ENCODE results near the gene HMCN2. TPM values are rescaled to one million over a fixed set of nuclear protein-coding genes. Genes with fewer than 3 reads are reported as not detected.
A peak's percentile ranks its signal among the peaks of the same experiment; 100 is the strongest.

HMCN2 gene
- total and polyA plus RNA-seq, 2 donors from 2014 or later = 0.99 to 8.6 TPM

GRCh38 chr9:130461731-130462130 is 196.2 kb downstream of the HMCN2 start:
- no peaks in the 10 kb centered on the region for H3K9me3 ChIP-seq (ENCODE audit: control insufficient read depth in 2 of 3, insufficient read depth in 1 of 3, low read length in 3 of 3)
- DNase-seq = no peak

GRCh38 chr9:130462685-130463540 is 197.4 kb downstream of the HMCN2 start:
- Histone ChIP-seq H3K36me3 (ENCODE audit: control insufficient read depth in 2 of 3, insufficient read depth in 3 of 3, low read length in 3 of 3) (peaks cover 0 to 16% (median 0%) of the 10 kb centered on the region in 3 donors), H3K9ac (ENCODE audit: low read length in 3 of 3) (no peak overlapping the region), H3K4me1 (ENCODE audit: control insufficient read depth in 2 of 3, insufficient read depth in 2 of 3, low read depth in 1 of 3, low read length in 3 of 3) (peaks cover 0 to 4% (median 0%) of the 10 kb centered on the region in 3 donors), H3K27me3 (ENCODE audit: control insufficient read depth, insufficient read depth, low read length) (peaks cover 5% of the 10 kb centered on the region), H3K4me3 (ENCODE audit: low read length in 3 of 3) (no peak overlapping the region), H3K9me3 (ENCODE audit: control insufficient read depth in 2 of 3, insufficient read depth in 1 of 3, low read length in 3 of 3) (no peaks in the 10 kb centered on the region), H3K27ac (ENCODE audit: low read depth in 2 of 2, low read length in 2 of 2) (no peak overlapping the region)
- no peak for FAIRE-seq
- no peak for TF ChIP-seq CTCF (IDR thresholded peaks at IDR 0.05; ENCODE audit: borderline replicate concordance, extremely low read depth, insufficient read depth)
- peak in 1 of 5 donors; percentile 71 for DNase-seq
- intact Hi-C loops (cut with DNase I) = loop anchor here (5.0 kb wide), 1 partner anchor 219 kb away; no protein-coding TSS in a partner anchor

More at GRCh38 chr9:130461731-130462130, 196.2 kb downstream of the HMCN2 start:
- no peak overlapping the region for H3K27ac ChIP-seq (ENCODE audit: low read depth in 2 of 2, low read length in 2 of 2)
- no peak for FAIRE-seq
- peaks cover 0 to 16% (median 0%) of the 10 kb centered on the region in 3 donors for H3K36me3 ChIP-seq (ENCODE audit: control insufficient read depth in 2 of 3, insufficient read depth in 3 of 3, low read length in 3 of 3)
- H3K9ac ChIP-seq (ENCODE audit: low read length in 3 of 3) = no peak overlapping the region
- no peak overlapping the region for H3K4me3 ChIP-seq (ENCODE audit: low read length in 3 of 3)
- H3K27me3 ChIP-seq (ENCODE audit: control insufficient read depth, insufficient read depth, low read length) = no peaks in the 10 kb centered on the region
- TF ChIP-seq CTCF (IDR thresholded peaks at IDR 0.05; ENCODE audit: borderline replicate concordance, extremely low read depth, insufficient read depth) = no peak
- peaks cover 0 to 4% (median 0%) of the 10 kb centered on the region in 3 donors for H3K4me1 ChIP-seq (ENCODE audit: control insufficient read depth in 2 of 3, insufficient read depth in 2 of 3, low read depth in 1 of 3, low read length in 3 of 3)
- intact Hi-C loops (cut with DNase I) = loop anchor here (5.0 kb wide), 1 partner anchor 221 kb away; no protein-coding TSS in a partner anchor

GRCh38 chr9:130463763-130464745 is 198.5 kb downstream of the HMCN2 start:
- Histone ChIP-seq H3K9ac (ENCODE audit: low read length in 3 of 3) (no peak overlapping the region), H3K4me1 (ENCODE audit: control insufficient read depth in 2 of 3, insufficient read depth in 2 of 3, low read depth in 1 of 3, low read length in 3 of 3) (peaks cover 0 to 4% (median 0%) of the 10 kb centered on the region in 3 donors), H3K27ac (ENCODE audit: low read depth in 2 of 2, low read length in 2 of 2) (no peak overlapping the region), H3K27me3 (ENCODE audit: control insufficient read depth, insufficient read depth, low read length) (peaks cover 8% of the 10 kb centered on the region), H3K4me3 (ENCODE audit: low read length in 3 of 3) (no peak overlapping the region), H3K9me3 (ENCODE audit: control insufficient read depth in 2 of 3, insufficient read depth in 1 of 3, low read length in 3 of 3) (no peaks in the 10 kb centered on the region), H3K36me3 (ENCODE audit: control insufficient read depth in 2 of 3, insufficient read depth in 3 of 3, low read length in 3 of 3) (peaks cover 0 to 21% (median 0%) of the 10 kb centered on the region in 3 donors)
- FAIRE-seq (no peak), DNase-seq (peak in 1 of 5 donors; percentile 53)
- intact Hi-C loops (cut with DNase I) = loop anchor here (5.0 kb wide), 1 partner anchor 218 kb away; no protein-coding TSS in a partner anchor
- no peak for TF ChIP-seq CTCF (IDR thresholded peaks at IDR 0.05; ENCODE audit: borderline replicate concordance, extremely low read depth, insufficient read depth)
